SK-N-SH (cell line): ENCODE results near the gene WIF1. TPM values are rescaled to one million over a fixed set of nuclear protein-coding genes. Genes with fewer than 3 reads are reported as not detected.

Source experiments
- CTCF ChIA-PET: fragments of 300-600, 350-600 bp; formaldehyde crosslinking; extraction: SDS; loops from one replicate; lab custom pipeline; 2021; lab: Yijun Ruan, JAX
- POLR2A ChIA-PET: fragments of 350-600 bp; sonication (Branson Sonifier 250); formaldehyde crosslinking; extraction: SDS; loops from one replicate; lab custom pipeline; 2020; ENCODE audit warnings: antibody characterized with exemption, inconsistent platforms; lab: Yijun Ruan, JAX
- DNase-seq: peaks from one replicate; pipeline ENCODE4 v3.0.0; 2012
- H2AFZ ChIP-seq: fragments of 200-600 bp; sonication (generic); 2 replicates; pipeline ENCODE4 v1.8.1; 2016; ENCODE audit warnings: antibody characterized with exemption, mild to moderate bottlenecking, low read depth
- H3F3A ChIP-seq: fragments of 200-600 bp; sonication (generic); replicated peaks from 2 replicates; pipeline ENCODE3; 2016; ENCODE audit warnings: antibody characterized with exemption, mild to moderate bottlenecking; ENCODE audit not compliant: insufficient read depth
- H3K27ac ChIP-seq, 2 experiments: fragments of 200-500 bp in 1 of 2; fragments of 200-600 bp in 1 of 2; sonication (Bioruptor generic) in 1 of 2; sonication (generic), shearing (Covaris generic) in 1 of 2; 2 replicates each; pipeline versions ENCODE4 v1.5.1 to v1.6.1; 2014 to 2016; ENCODE audit warnings: low read depth in 2 of 2, inconsistent platforms in 1 of 2, low read length in 1 of 2, mild to moderate bottlenecking in 1 of 2, mixed read lengths in 1 of 2
- H3K27me3 ChIP-seq: fragments of 200-600 bp; sonication (generic), shearing (Covaris generic); 2 replicates; pipeline ENCODE4 v1.6.1; 2016; ENCODE audit warnings: mixed run types; ENCODE audit not compliant: insufficient read depth
- H3K36me3 ChIP-seq, 2 experiments: fragments of 200-500 bp in 1 of 2; fragments of 200-600 bp in 1 of 2; sonication (Bioruptor generic) in 1 of 2; sonication (generic) in 1 of 2; replicated peaks in 1 of 2; 2 replicates each; pipeline versions ENCODE3 to v1.5.1; 2014 to 2016; ENCODE audit warnings: low read length in 1 of 2, mild to moderate bottlenecking in 1 of 2; ENCODE audit not compliant: insufficient read depth in 2 of 2, control insufficient read depth in 1 of 2
- H3K4me1 ChIP-seq, 2 experiments: fragments of 200-500 bp in 1 of 2; fragments of 200-600 bp in 1 of 2; sonication (Bioruptor generic) in 1 of 2; sonication (generic), shearing (Covaris generic) in 1 of 2; 2 replicates each; pipeline versions ENCODE4 v1.5.1 to v1.6.1; 2014 to 2016; ENCODE audit warnings: low read depth in 1 of 2, low read length in 1 of 2, mixed run types in 1 of 2; ENCODE audit not compliant: insufficient read depth in 2 of 2, control insufficient read depth in 1 of 2
- H3K4me2 ChIP-seq: fragments of 200-600 bp; sonication (generic), shearing (Covaris generic); 2 replicates; pipeline ENCODE4 v1.6.1; 2017; ENCODE audit warnings: mixed run types
- H3K4me3 ChIP-seq, 2 experiments: fragments of 200-500 bp in 1 of 2; fragments of 200-600 bp in 1 of 2; sonication (Bioruptor generic) in 1 of 2; sonication (generic), shearing (Covaris generic) in 1 of 2; 2 replicates each; pipeline versions ENCODE4 v1.5.1 to v1.8.1; 2014 to 2016; ENCODE audit warnings: low read depth in 2 of 2, inconsistent platforms in 1 of 2, low read length in 1 of 2, mild to moderate bottlenecking in 1 of 2, mixed read lengths in 1 of 2, moderate library complexity in 1 of 2
- H3K79me2 ChIP-seq: fragments of 200-600 bp; sonication (generic); 2 replicates; pipeline ENCODE4 v1.8.1; 2017; ENCODE audit warnings: mild to moderate bottlenecking; ENCODE audit not compliant: insufficient read depth
- H3K9ac ChIP-seq: fragments of 200-600 bp; sonication (generic); 2 replicates; pipeline ENCODE4 v1.6.1; 2017; ENCODE audit warnings: mixed run types
- H3K9me2 ChIP-seq: fragments of 200-600 bp; sonication (generic); 2 replicates; pipeline ENCODE4 v1.6.1; 2017; ENCODE audit warnings: mixed run types
- H3K9me3 ChIP-seq: fragments of 200-600 bp; sonication (generic); 2 replicates; pipeline ENCODE4 v1.6.1; 2017; ENCODE audit warnings: mixed run types, mild to moderate bottlenecking, moderate library complexity
- H4K20me1 ChIP-seq: fragments of 200-600 bp; sonication (generic); 2 replicates; pipeline ENCODE4 v1.6.1; 2017; ENCODE audit warnings: mild to moderate bottlenecking, mixed run types; ENCODE audit not compliant: insufficient read depth
- CHD2 ChIP-seq: fragments of 150-350 bp; IDR thresholded peaks from 2 replicates; pipeline ENCODE4 v1.6.1; 2018; ENCODE audit warnings: low read length; ENCODE audit not compliant: partially characterized antibody
- ELF1 ChIP-seq: IDR thresholded peaks from 2 replicates; pipeline ENCODE4 v1.4.0; 2012
- EP300 ChIP-seq, 2 experiments: IDR thresholded peaks; 2 replicates each; pipeline versions ENCODE4 v1.4.0 to v1.6.1; 2012; ENCODE audit warnings: borderline replicate concordance in 1 of 2, low read depth in 1 of 2, low read length in 1 of 2
- FOSL2 ChIP-seq: IDR thresholded peaks from 2 replicates; pipeline ENCODE4 v1.4.0; 2012; ENCODE audit warnings: low read depth, mild to moderate bottlenecking, moderate library complexity, borderline replicate concordance
- FOXJ3 ChIP-seq: sonication (generic); formaldehyde crosslinking; IDR thresholded peaks from 2 replicates; pipeline ENCODE4 v1.5.1; 2020; ENCODE audit warnings: mild to moderate bottlenecking, missing genetic modification reagents
- FOXM1 ChIP-seq: IDR thresholded peaks from 2 replicates; pipeline ENCODE4 v1.4.0; 2012; ENCODE audit warnings: low read depth, mild to moderate bottlenecking
- GATA2 ChIP-seq: sonication (generic); formaldehyde crosslinking; IDR thresholded peaks from 2 replicates; pipeline ENCODE4 v1.5.0; 2020; ENCODE audit warnings: mild to moderate bottlenecking, missing genetic modification reagents
- MAX ChIP-seq: IDR thresholded peaks from 2 replicates; pipeline ENCODE4 v1.4.0; 2012; ENCODE audit warnings: low read depth
- MEF2A ChIP-seq: IDR thresholded peaks from 2 replicates; pipeline ENCODE4 v1.4.0; 2012; ENCODE audit warnings: low read depth, borderline replicate concordance
- NFIC ChIP-seq: IDR thresholded peaks from 2 replicates; pipeline ENCODE4 v1.4.0; 2012; ENCODE audit warnings: borderline replicate concordance
- PBX3 ChIP-seq: IDR thresholded peaks from 2 replicates; pipeline ENCODE4; 2012
- POLR2AphosphoS5 ChIP-seq: IDR thresholded peaks from 2 replicates; pipeline ENCODE4 v1.6.1; 2012; ENCODE audit warnings: low read depth, low read length
- RAD21 ChIP-seq: IDR thresholded peaks from 2 replicates; pipeline ENCODE4 v1.6.1; 2012; ENCODE audit warnings: mild to moderate bottlenecking, low read length
- USF2 ChIP-seq: fragments of 150-350 bp; IDR thresholded peaks from 2 replicates; pipeline ENCODE4 v1.6.1; 2017; ENCODE audit warnings: antibody characterized with exemption, low read length, low read depth, borderline replicate concordance
- YY1 ChIP-seq: IDR thresholded peaks from 2 replicates; pipeline ENCODE4 v1.4.0; 2012; ENCODE audit warnings: low read depth, mild to moderate bottlenecking
- WGBS: methylation state at CpG from one replicate; pipeline ENCODE4 v1.1.6; 2017; ENCODE audit warnings: low lambda C conversion rate; 5-methylcytosine and 5-hydroxymethylcytosine counted together
- polyA plus RNA-seq, 3 experiments: library from polyadenylated mRNA; depleted of rRNA; stranded (reverse); fragments of >200 nt; gene quantifications; 2 replicates each; pipeline ENCODE4 v1.2.3, GENCODE V29; 2012
- TF ChIP-seq, protein P1 (sequence below): fragments of 200-600 bp; sonication (generic); IDR thresholded peaks from 2 replicates; pipeline ENCODE4 v1.6.1; 2017; ENCODE audit warnings: antibody characterized with exemption, mild to moderate bottlenecking, moderate library complexity

The WIF1 gene
- polyA plus RNA-seq, 1 of the 3 experiments (the other 2 are of a cell fraction), result not detected

GRCh38 chr12:65094722-65095121 lies 26.4 kb downstream of the WIF1 start (continued):
- TF ChIP-seq RAD21 (no peak), USF2 (no peak), MAX (no peak), MEF2A (no peak), POLR2AphosphoS5 (no peak), FOXM1 (no peak)

DNA sequence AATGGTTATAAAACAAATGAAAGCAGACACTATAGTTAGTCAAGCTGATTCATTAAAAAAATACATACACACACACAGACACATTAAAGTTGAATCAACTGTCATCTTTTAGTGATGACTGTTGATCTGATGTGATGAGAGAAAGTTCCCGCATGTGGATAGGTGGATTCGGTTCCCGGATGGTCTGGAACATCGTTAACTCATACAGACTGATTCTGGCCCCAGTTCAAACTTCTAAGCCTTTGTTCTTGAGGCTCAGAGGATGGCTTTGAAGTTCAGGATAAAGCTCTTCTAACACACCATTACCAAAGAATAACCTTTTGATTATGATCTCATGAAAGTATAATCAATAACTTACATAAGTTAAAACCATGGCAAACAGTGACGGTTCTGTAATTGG lies 27.5 kb downstream of the WIF1 start:
- no peak overlapping the region for H3K4me3 ChIP-seq
- H3K9me3 ChIP-seq, result no peaks in the 10 kb centered on the region
- no peak overlapping the region for H3K4me2 ChIP-seq
- no peaks in the 10 kb centered on the region for H3K79me2 ChIP-seq
- no peaks in the 10 kb centered on the region for H3F3A ChIP-seq
- TF ChIP-seq FOSL2 (no peak), FOXJ3 (no peak), CHD2 (no peak), EP300 (IDR thresholded peaks at IDR 0.05; ENCODE audit: borderline replicate concordance in 1 of 2, low read depth in 1 of 2, low read length in 1 of 2) (no peak), ELF1 (no peak), POLR2AphosphoS5 (no peak), YY1 (no peak), PBX3 (no peak), GATA2 (CRISPR knock-in tag) (no peak), NFIC (no peak)
- TF ChIP-seq, protein P1, sequence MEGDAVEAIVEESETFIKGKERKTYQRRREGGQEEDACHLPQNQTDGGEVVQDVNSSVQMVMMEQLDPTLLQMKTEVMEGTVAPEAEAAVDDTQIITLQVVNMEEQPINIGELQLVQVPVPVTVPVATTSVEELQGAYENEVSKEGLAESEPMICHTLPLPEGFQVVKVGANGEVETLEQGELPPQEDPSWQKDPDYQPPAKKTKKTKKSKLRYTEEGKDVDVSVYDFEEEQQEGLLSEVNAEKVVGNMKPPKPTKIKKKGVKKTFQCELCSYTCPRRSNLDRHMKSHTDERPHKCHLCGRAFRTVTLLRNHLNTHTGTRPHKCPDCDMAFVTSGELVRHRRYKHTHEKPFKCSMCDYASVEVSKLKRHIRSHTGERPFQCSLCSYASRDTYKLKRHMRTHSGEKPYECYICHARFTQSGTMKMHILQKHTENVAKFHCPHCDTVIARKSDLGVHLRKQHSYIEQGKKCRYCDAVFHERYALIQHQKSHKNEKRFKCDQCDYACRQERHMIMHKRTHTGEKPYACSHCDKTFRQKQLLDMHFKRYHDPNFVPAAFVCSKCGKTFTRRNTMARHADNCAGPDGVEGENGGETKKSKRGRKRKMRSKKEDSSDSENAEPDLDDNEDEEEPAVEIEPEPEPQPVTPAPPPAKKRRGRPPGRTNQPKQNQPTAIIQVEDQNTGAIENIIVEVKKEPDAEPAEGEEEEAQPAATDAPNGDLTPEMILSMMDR, result no peak
- H3K36me3 ChIP-seq, result no peaks in the 10 kb centered on the region
- CTCF ChIA-PET, result interaction anchor here (2.1 kb wide), 1 partner anchor 12 kb away, joined by 7 read pairs; no protein-coding TSS in a partner anchor
- no peak overlapping the region for H3K27ac ChIP-seq
- DNase-seq, result no peak
- no peaks in the 10 kb centered on the region; a peak in 1 of 4 replicates for H3K4me1 ChIP-seq
- H3K9me2 ChIP-seq, result no peaks in the 10 kb centered on the region; the same call in 1 of the 2 replicates
- WGBS, result 3% methylated on average over 5 of the region's 5 CpGs
- POLR2A ChIA-PET, result no interaction called here
- H4K20me1 ChIP-seq, result no peaks in the 10 kb centered on the region
- peaks cover 16% of the 10 kb centered on the region; the same call in 1 of the 2 replicates for H3K27me3 ChIP-seq
- no peak overlapping the region for H2AFZ ChIP-seq
- no peak overlapping the region for H3K9ac ChIP-seq
